ENCODE measurements around the gene CTU2.
"Not testable (repeated sequence)": the region's sequence is repeated elsewhere in the genome, so short reads cannot be mapped to it uniquely, and the experiment has no call there.

Gene CTU2

GRCh38 chr16:88706229-88706964 lies at the start of gene CTU2, which contains the start of gene RNF166:
TSS of gene CTU2 (plus strand) at chr16:88706503. CDS start at chr16:88706531, 28 bp downstream.
TSS of gene RNF166 (minus strand) at chr16:88706408. CDS start at chr16:88706325, 83 bp downstream.
- H3K4me3 Mint-ChIP-seq = peak within 1 kb of the TSS; percentile 85
- peak; percentile 95 for DNase-seq (ENCODE audit: low spot score)
- no peaks in the 10 kb centered on the region for H3K27me3 Mint-ChIP-seq (ENCODE audit: low read depth)
- H3K4me1 Mint-ChIP-seq (ENCODE audit: low read depth) = peaks cover 31% of the 10 kb centered on the region
- H3K27ac Mint-ChIP-seq = peak within 1 kb of the TSS; percentile 92
- no peaks in the 10 kb centered on the region for H3K9me3 Mint-ChIP-seq
- H3K36me3 Mint-ChIP-seq (ENCODE audit: low read depth) = peaks cover 25% of the 10 kb centered on the region

- Mint-ChIP-seq H3K36me3 (ENCODE audit: low read depth) (peaks cover 18% of the 10 kb centered on the region), H3K27ac (no peak overlapping the region), H3K9me3 (no peaks in the 10 kb centered on the region), H3K4me1 (ENCODE audit: low read depth) (peaks cover 13% of the 10 kb centered on the region), H3K27me3 (ENCODE audit: low read depth) (no peaks in the 10 kb centered on the region), H3K4me3 (no peak overlapping the region)
- no peak for DNase-seq (ENCODE audit: low spot score)
Measured at GRCh38 chr16:88657371-88657770, 48.9 kb upstream of the CTU2 start.

GRCh38 chr16:88658714-88659113 lies 47.6 kb upstream of the CTU2 start:
- Mint-ChIP-seq H3K4me1 (ENCODE audit: low read depth) (peaks cover 13% of the 10 kb centered on the region), H3K9me3 (no peaks in the 10 kb centered on the region), H3K27ac (no peak overlapping the region), H3K27me3 (ENCODE audit: low read depth) (no peaks in the 10 kb centered on the region), H3K4me3 (no peak overlapping the region), H3K36me3 (ENCODE audit: low read depth) (peaks cover 14% of the 10 kb centered on the region)
- no peak for DNase-seq (ENCODE audit: low spot score)

GRCh38 chr16:88659160-88659559 lies 47.1 kb upstream of the CTU2 start:
- no peak overlapping the region for H3K27ac Mint-ChIP-seq
- H3K36me3 Mint-ChIP-seq (ENCODE audit: low read depth) = peaks cover 14% of the 10 kb centered on the region

GRCh38 chr16:88661468-88661867 lies 44.8 kb upstream of the CTU2 start:
- peak overlapping the region; percentile 68 for H3K27ac Mint-ChIP-seq
- H3K9me3 Mint-ChIP-seq = no peaks in the 10 kb centered on the region
- no peak for DNase-seq (ENCODE audit: low spot score)

More at GRCh38 chr16:88659160-88659559, 47.1 kb upstream of the CTU2 start:
- Mint-ChIP-seq H3K27me3 (ENCODE audit: low read depth) (no peaks in the 10 kb centered on the region), H3K4me1 (ENCODE audit: low read depth) (peaks cover 15% of the 10 kb centered on the region), H3K9me3 (no peaks in the 10 kb centered on the region), H3K4me3 (no peak overlapping the region)
- no peak for DNase-seq (ENCODE audit: low spot score)

GRCh38 chr16:88662222-88662842 lies 44.0 kb upstream of the CTU2 start:
- Mint-ChIP-seq H3K36me3 (ENCODE audit: low read depth) (peaks cover 15% of the 10 kb centered on the region), H3K4me3 (peak overlapping the region; percentile 88), H3K9me3 (no peaks in the 10 kb centered on the region), H3K4me1 (ENCODE audit: low read depth) (peaks cover 23% of the 10 kb centered on the region), H3K27ac (peak overlapping the region; percentile 88), H3K27me3 (ENCODE audit: low read depth) (no peaks in the 10 kb centered on the region)
- DNase-seq (ENCODE audit: low spot score) = no peak

More at GRCh38 chr16:88661468-88661867, 44.8 kb upstream of the CTU2 start:
- no peaks in the 10 kb centered on the region for H3K27me3 Mint-ChIP-seq (ENCODE audit: low read depth)
- peak overlapping the region; percentile 64 for H3K4me3 Mint-ChIP-seq
- peaks cover 16% of the 10 kb centered on the region for H3K36me3 Mint-ChIP-seq (ENCODE audit: low read depth)
- H3K4me1 Mint-ChIP-seq (ENCODE audit: low read depth) = peaks cover 22% of the 10 kb centered on the region

GRCh38 chr16:88662843-88663606 lies 43.3 kb upstream of the CTU2 start, which contains the start of gene MVD:
TSS of gene MVD (minus strand) at chr16:88663091. CDS start at chr16:88663080, 11 bp downstream.
- peak within 1 kb of the TSS; percentile 88 for H3K4me3 Mint-ChIP-seq
- peak; percentile 97 for DNase-seq (ENCODE audit: low spot score)
- peaks cover 15% of the 10 kb centered on the region for H3K36me3 Mint-ChIP-seq (ENCODE audit: low read depth)
- no peaks in the 10 kb centered on the region for H3K9me3 Mint-ChIP-seq
- peaks cover 23% of the 10 kb centered on the region for H3K4me1 Mint-ChIP-seq (ENCODE audit: low read depth)
- no peaks in the 10 kb centered on the region for H3K27me3 Mint-ChIP-seq (ENCODE audit: low read depth)
- H3K27ac Mint-ChIP-seq = peak within 1 kb of the TSS; percentile 95

- no peaks in the 10 kb centered on the region for H3K27me3 Mint-ChIP-seq (ENCODE audit: low read depth)
- H3K4me3 Mint-ChIP-seq = peak overlapping the region; percentile 58
- no peaks in the 10 kb centered on the region for H3K9me3 Mint-ChIP-seq
- DNase-seq (ENCODE audit: low spot score) = no peak
- peaks cover 19% of the 10 kb centered on the region for H3K36me3 Mint-ChIP-seq (ENCODE audit: low read depth)
- H3K27ac Mint-ChIP-seq = no peak overlapping the region
- H3K4me1 Mint-ChIP-seq (ENCODE audit: low read depth) = peaks cover 23% of the 10 kb centered on the region
Measured at GRCh38 chr16:88665148-88665547, 41.2 kb upstream of the CTU2 start.

GRCh38 chr16:88665570-88665969 lies 40.7 kb upstream of the CTU2 start:
- Mint-ChIP-seq H3K27ac (no peak overlapping the region), H3K4me1 (ENCODE audit: low read depth) (peaks cover 21% of the 10 kb centered on the region), H3K36me3 (ENCODE audit: low read depth) (peaks cover 18% of the 10 kb centered on the region), H3K4me3 (peak overlapping the region; percentile 58), H3K9me3 (no peaks in the 10 kb centered on the region), H3K27me3 (ENCODE audit: low read depth) (no peaks in the 10 kb centered on the region)
- DNase-seq (ENCODE audit: low spot score) = no peak

- H3K36me3 Mint-ChIP-seq (ENCODE audit: low read depth) = peaks cover 18% of the 10 kb centered on the region
- H3K4me3 Mint-ChIP-seq = no peak overlapping the region
- H3K4me1 Mint-ChIP-seq (ENCODE audit: low read depth) = peaks cover 10% of the 10 kb centered on the region
- no peaks in the 10 kb centered on the region for H3K27me3 Mint-ChIP-seq (ENCODE audit: low read depth)
- H3K27ac Mint-ChIP-seq = peak overlapping the region; percentile 20
- no peak for DNase-seq (ENCODE audit: low spot score)
- no peaks in the 10 kb centered on the region for H3K9me3 Mint-ChIP-seq
Measured at GRCh38 chr16:88667461-88667860, 38.8 kb upstream of the CTU2 start.

- H3K4me3 Mint-ChIP-seq; H3K9me3 Mint-ChIP-seq; H3K27me3 Mint-ChIP-seq (ENCODE audit: low read depth); DNase-seq (ENCODE audit: low spot score); H3K27ac Mint-ChIP-seq; H3K4me1 Mint-ChIP-seq (ENCODE audit: low read depth): not testable (repeated sequence)
- peaks cover 18% of the 10 kb centered on the region for H3K36me3 Mint-ChIP-seq (ENCODE audit: low read depth)
Measured at GRCh38 chr16:88669493-88669892, 36.8 kb upstream of the CTU2 start.

- H3K27ac Mint-ChIP-seq = no peak overlapping the region
Measured at GRCh38 chr16:88669980-88670379, 36.3 kb upstream of the CTU2 start.

GRCh38 chr16:88671806-88672205 lies 34.5 kb upstream of the CTU2 start:
- Mint-ChIP-seq H3K36me3 (ENCODE audit: low read depth) (peaks cover 14% of the 10 kb centered on the region), H3K9me3 (no peaks in the 10 kb centered on the region), H3K27me3 (ENCODE audit: low read depth) (no peaks in the 10 kb centered on the region), H3K4me1 (ENCODE audit: low read depth) (peaks cover 2% of the 10 kb centered on the region), H3K27ac (no peak overlapping the region), H3K4me3 (no peak overlapping the region)
- DNase-seq (ENCODE audit: low spot score) = no peak

More at GRCh38 chr16:88669980-88670379, 36.3 kb upstream of the CTU2 start:
- Mint-ChIP-seq H3K9me3 (no peaks in the 10 kb centered on the region), H3K27me3 (ENCODE audit: low read depth) (no peaks in the 10 kb centered on the region), H3K36me3 (ENCODE audit: low read depth) (peaks cover 15% of the 10 kb centered on the region), H3K4me1 (ENCODE audit: low read depth) (peaks cover 4% of the 10 kb centered on the region), H3K4me3 (no peak overlapping the region)
- DNase-seq (ENCODE audit: low spot score) = no peak

GRCh38 chr16:88672776-88673175 lies 33.5 kb upstream of the CTU2 start:
- Mint-ChIP-seq H3K9me3 (no peaks in the 10 kb centered on the region), H3K27me3 (ENCODE audit: low read depth) (no peaks in the 10 kb centered on the region), H3K4me3 (no peak overlapping the region), H3K27ac (no peak overlapping the region), H3K36me3 (ENCODE audit: low read depth) (peaks cover 12% of the 10 kb centered on the region), H3K4me1 (ENCODE audit: low read depth) (no peaks in the 10 kb centered on the region)
- DNase-seq (ENCODE audit: low spot score) = no peak
